ENCODE results near the gene GJB3.

GJB3 gene

GRCh38 chr1:34824817-34825454, 43.9 kb downstream of the GJB3 start:
- no peak for DNase-seq (ENCODE audit: extremely low read depth, insufficient read length)
- Histone ChIP-seq H3K27me3 (replicated peaks; ENCODE audit: control insufficient read depth, insufficient read depth, low read length) (no peaks in the 10 kb centered on the region), H3K4me3 (replicated peaks; ENCODE audit: low read depth, low read length) (no peak overlapping the region), H3K36me3 (ENCODE audit: control insufficient read depth, insufficient read depth, low read length) (no peaks in the 10 kb centered on the region)
- no peak for TF ChIP-seq CTCF (IDR thresholded peaks at IDR 0.05; ENCODE audit: insufficient read depth, low read length, poor library complexity, severe bottlenecking)

- H3K36me3 ChIP-seq (ENCODE audit: control insufficient read depth, insufficient read depth, low read length), result no peaks in the 10 kb centered on the region
- no peaks in the 10 kb centered on the region for H3K27me3 ChIP-seq (replicated peaks; ENCODE audit: control insufficient read depth, insufficient read depth, low read length)
- no peak for DNase-seq (ENCODE audit: extremely low read depth, insufficient read length)
- H3K4me3 ChIP-seq (replicated peaks; ENCODE audit: low read depth, low read length), result no peak overlapping the region
- TF ChIP-seq CTCF (IDR thresholded peaks at IDR 0.05; ENCODE audit: insufficient read depth, low read length, poor library complexity, severe bottlenecking), result no peak
Observed at GRCh38 chr1:34825455-34826091, 44.6 kb downstream of the GJB3 start.

GRCh38 chr1:34827341-34827941, 46.4 kb downstream of the GJB3 start:
- H3K36me3 ChIP-seq (ENCODE audit: control insufficient read depth, insufficient read depth, low read length), result no peaks in the 10 kb centered on the region
- H3K4me3 ChIP-seq (replicated peaks; ENCODE audit: low read depth, low read length), result no peak overlapping the region
- H3K27me3 ChIP-seq (replicated peaks; ENCODE audit: control insufficient read depth, insufficient read depth, low read length), result no peaks in the 10 kb centered on the region
- no peak for DNase-seq (ENCODE audit: extremely low read depth, insufficient read length)
- no peak for TF ChIP-seq CTCF (IDR thresholded peaks at IDR 0.05; ENCODE audit: insufficient read depth, low read length, poor library complexity, severe bottlenecking)

GRCh38 chr1:34828611-34829010, 47.6 kb downstream of the GJB3 start:
- Histone ChIP-seq H3K36me3 (ENCODE audit: control insufficient read depth, insufficient read depth, low read length) (no peaks in the 10 kb centered on the region), H3K27me3 (replicated peaks; ENCODE audit: control insufficient read depth, insufficient read depth, low read length) (no peaks in the 10 kb centered on the region), H3K4me3 (replicated peaks; ENCODE audit: low read depth, low read length) (no peak overlapping the region)
- no peak for DNase-seq (ENCODE audit: extremely low read depth, insufficient read length)
- no peak for TF ChIP-seq CTCF (IDR thresholded peaks at IDR 0.05; ENCODE audit: insufficient read depth, low read length, poor library complexity, severe bottlenecking)

GRCh38 chr1:34829250-34829649, 48.2 kb downstream of the GJB3 start:
- TF ChIP-seq CTCF (IDR thresholded peaks at IDR 0.05; ENCODE audit: insufficient read depth, low read length, poor library complexity, severe bottlenecking), result no peak
- no peaks in the 10 kb centered on the region for H3K27me3 ChIP-seq (replicated peaks; ENCODE audit: control insufficient read depth, insufficient read depth, low read length)

More at GRCh38 chr1:34829250-34829649, 48.2 kb downstream of the GJB3 start:
- Histone ChIP-seq H3K36me3 (ENCODE audit: control insufficient read depth, insufficient read depth, low read length) (no peaks in the 10 kb centered on the region), H3K4me3 (replicated peaks; ENCODE audit: low read depth, low read length) (no peak overlapping the region)
- no peak for DNase-seq (ENCODE audit: extremely low read depth, insufficient read length)

Measured in GM06990 (cell line).